ENCODE measurements around the gene PRKCQ. TPM values are rescaled to one million over a fixed set of nuclear protein-coding genes. Genes with fewer than 3 reads are reported as not detected.

The PRKCQ gene
- total RNA-seq, 1 donor from 2014 or later, result 0.17 TPM

- no peak for DNase-seq
Observed at GRCh38 chr10:6518791-6519429, 61.2 kb downstream of the PRKCQ start.

GRCh38 chr10:6516929-6517284 lies 63.2 kb downstream of the PRKCQ start:
- no peak for DNase-seq

- DNase-seq, result no peak
Observed at GRCh38 chr10:6516281-6516928, 63.7 kb downstream of the PRKCQ start.

- DNase-seq, result no peak
Observed at GRCh38 chr10:6514844-6515780, 65.0 kb downstream of the PRKCQ start.

- no peak for DNase-seq
Observed at GRCh38 chr10:6514180-6514579, 65.9 kb downstream of the PRKCQ start.

GRCh38 chr10:6513476-6513875 lies 66.6 kb downstream of the PRKCQ start:
- DNase-seq, result no peak

GRCh38 chr10:6512182-6512581 lies 67.9 kb downstream of the PRKCQ start:
- DNase-seq, result no peak

GRCh38 chr10:6511347-6511746 lies 68.7 kb downstream of the PRKCQ start:
- DNase-seq, result no peak

GRCh38 chr10:6507311-6507710 lies 72.8 kb downstream of the PRKCQ start:
- DNase-seq, result no peak

- no peak for DNase-seq
Observed at GRCh38 chr10:6505300-6505699, 74.8 kb downstream of the PRKCQ start.

GRCh38 chr10:6504296-6504695 lies 75.8 kb downstream of the PRKCQ start:
- DNase-seq, result no peak

- DNase-seq, result no peak
Observed at GRCh38 chr10:6503171-6503570, 76.9 kb downstream of the PRKCQ start.

- DNase-seq, result no peak
Observed at GRCh38 chr10:6501931-6502330, 78.1 kb downstream of the PRKCQ start.

GRCh38 chr10:6499974-6500373 lies 80.1 kb downstream of the PRKCQ start:
- no peak for DNase-seq

- DNase-seq, result no peak
Observed at GRCh38 chr10:6498771-6499170, 81.3 kb downstream of the PRKCQ start.

GRCh38 chr10:6497620-6498019 lies 82.5 kb downstream of the PRKCQ start:
- no peak for DNase-seq

GRCh38 chr10:6494936-6495592 lies 85.0 kb downstream of the PRKCQ start:
- DNase-seq, result no peak

GRCh38 chr10:6494442-6494819 lies 85.6 kb downstream of the PRKCQ start:
- no peak for DNase-seq

GRCh38 chr10:6493521-6494441 lies 86.3 kb downstream of the PRKCQ start:
- no peak for DNase-seq

GRCh38 chr10:6492896-6493295 lies 87.2 kb downstream of the PRKCQ start:
- DNase-seq, result no peak

- no peak for DNase-seq
Observed at GRCh38 chr10:6491841-6492609, 88.1 kb downstream of the PRKCQ start.
